Esophagus (tissue), 2 donors: ENCODE results near the gene MRPS24. TPM values are rescaled to one million over a fixed set of nuclear protein-coding genes. Genes with fewer than 3 reads are reported as not detected.
A peak's percentile ranks its signal among the peaks of the same experiment; 100 is the strongest.
"Not testable (repeated sequence)": the region's sequence is repeated elsewhere in the genome, so short reads cannot be mapped to it uniquely, and the experiment has no call there.

ENCODE experiments used
- H3K27ac ChIP-seq, 2 donors: one replicate each; pipeline ENCODE4 v1.5.1; 2013; ENCODE audit warnings: low read depth in 2 of 2, mild to moderate bottlenecking in 2 of 2, inconsistent platforms in 1 of 2, low read length in 1 of 2, moderate library complexity in 1 of 2
- H3K27me3 ChIP-seq, 2 donors: one replicate each; pipeline ENCODE4 v1.6.1; 2013; ENCODE audit warnings: low read length in 2 of 2, control low read depth in 1 of 2, mild to moderate bottlenecking in 1 of 2; ENCODE audit not compliant: insufficient read depth in 2 of 2, control insufficient read depth in 1 of 2
- H3K36me3 ChIP-seq, 2 donors: one replicate each; pipeline ENCODE4 v1.6.1; 2013; ENCODE audit warnings: low read length in 1 of 2; ENCODE audit not compliant: control insufficient read depth in 2 of 2, insufficient read depth in 2 of 2
- H3K4me1 ChIP-seq, 2 donors: one replicate each; pipeline ENCODE4 v1.6.1; 2013; ENCODE audit warnings: low read length in 1 of 2; ENCODE audit not compliant: control insufficient read depth in 2 of 2, insufficient read depth in 2 of 2
- H3K4me3 ChIP-seq, 2 donors: one replicate each; pipeline ENCODE4 v1.5.1; 2013; ENCODE audit warnings: low read length in 2 of 2, mild to moderate bottlenecking in 2 of 2, low read depth in 1 of 2, moderate library complexity in 1 of 2
- H3K9me3 ChIP-seq, 2 donors: one replicate each; pipeline ENCODE4 v1.6.1; 2013; ENCODE audit warnings: mild to moderate bottlenecking in 2 of 2, low read depth in 1 of 2, low read length in 1 of 2, moderate library complexity in 1 of 2; ENCODE audit not compliant: control insufficient read depth in 2 of 2, insufficient read depth in 1 of 2
- WGBS, 2 donors: extraction: QIAGEN DNeasy Blood & Tissue Kit; methylation state at CpG; one replicate each; pipeline ENCODE4 v1.1.7; 2013; 5-methylcytosine and 5-hydroxymethylcytosine counted together
- polyA plus RNA-seq, 2 donors: library from polyadenylated mRNA; stranded (reverse); fragments of 200-250 nt; gene quantifications; one replicate each; pipeline ENCODE4 v1.2.3, GENCODE V29; 2013
- donor health status: healthy with polysubstance abuse.
- donor health status: Bipolar disorder and iron deficiency.

Gene MRPS24
- polyA plus RNA-seq, 2 donors = 70.4 to 156 TPM

DNA sequence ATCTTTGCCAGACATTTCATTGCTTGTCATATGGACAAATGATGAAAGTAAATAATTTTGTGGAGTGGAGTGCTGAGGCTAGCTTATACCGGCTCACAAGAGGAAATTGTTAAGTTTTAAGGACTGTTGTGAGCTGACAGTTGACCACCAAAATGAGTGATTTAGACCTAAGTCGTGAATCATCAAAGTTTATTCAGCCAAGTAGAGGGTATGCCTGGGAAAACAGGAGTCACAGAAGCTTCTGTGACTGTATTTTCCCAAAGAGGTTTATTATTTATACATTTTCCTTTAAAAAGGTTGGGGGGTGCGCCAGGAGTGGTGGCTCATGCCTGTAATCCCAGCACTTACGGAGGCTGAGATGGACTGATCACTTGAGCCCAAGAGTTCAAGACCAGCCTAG is 21.8 kb downstream of the MRPS24 start:
- Histone ChIP-seq H3K4me1 (peaks cover 0 to 2% of the 10 kb centered on the region in 2 donors), H3K27ac (no peak overlapping the region), H3K4me3 (no peak overlapping the region), H3K36me3 (no peaks in the 10 kb centered on the region), H3K27me3 (no peaks in the 10 kb centered on the region), H3K9me3 (peaks cover 0 to 2% of the 10 kb centered on the region in 2 donors)
- WGBS, 2 donors = 56 to 62% methylated on average over 4 of the region's 4 CpGs

DNA sequence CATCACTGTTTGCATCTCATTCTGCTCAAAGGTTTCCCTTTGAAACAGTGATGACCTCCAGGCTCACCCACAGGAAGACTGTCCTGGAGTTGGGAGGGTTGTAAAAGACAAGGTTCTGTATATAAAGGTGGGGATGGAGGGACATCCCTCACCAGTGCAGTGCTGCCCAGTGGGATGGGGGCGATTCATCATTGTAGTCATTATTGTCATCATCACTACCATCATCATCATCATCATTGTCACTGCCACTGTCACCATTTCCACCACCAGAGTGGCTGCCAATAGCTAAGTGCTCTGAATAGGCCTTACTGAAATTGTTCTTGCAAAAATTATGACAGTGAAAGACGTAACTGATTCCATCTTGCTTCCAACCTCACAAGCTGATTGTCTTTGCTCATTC is 24.7 kb downstream of the MRPS24 start:
- no peak overlapping the region for H3K4me3 ChIP-seq
- no peaks in the 10 kb centered on the region for H3K36me3 ChIP-seq
- peaks cover 0 to 2% of the 10 kb centered on the region in 2 donors for H3K4me1 ChIP-seq
- H3K9me3 ChIP-seq = no peaks in the 10 kb centered on the region
- H3K27me3 ChIP-seq = no peaks in the 10 kb centered on the region
- H3K27ac ChIP-seq = no peak overlapping the region
- 85 to 94% methylated on average over 2 of the region's 2 CpGs for WGBS, 2 donors

DNA sequence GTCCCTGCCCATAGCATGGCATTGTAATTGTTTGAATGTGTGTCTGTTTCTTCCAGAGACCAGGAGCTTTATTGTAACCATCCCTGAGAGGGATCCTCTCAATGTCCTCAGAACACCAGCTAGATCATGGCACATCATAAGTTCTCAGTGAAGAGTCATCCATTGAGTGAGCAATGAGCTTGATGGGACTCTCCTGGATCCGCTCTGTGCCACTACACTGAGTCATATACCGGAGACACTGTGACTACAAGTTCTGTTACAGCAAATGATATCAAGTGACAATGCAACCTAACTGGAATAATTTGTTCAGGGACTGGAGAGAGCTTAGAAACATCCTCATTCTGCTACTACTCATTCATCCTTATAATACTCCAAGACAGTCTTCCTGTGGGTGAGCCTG is 25.1 kb downstream of the MRPS24 start:
- Histone ChIP-seq H3K36me3 (no peaks in the 10 kb centered on the region), H3K27ac (no peak overlapping the region), H3K4me1 (peaks cover 0 to 2% of the 10 kb centered on the region in 2 donors), H3K27me3 (no peaks in the 10 kb centered on the region), H3K9me3 (no peaks in the 10 kb centered on the region), H3K4me3 (no peak overlapping the region)
- 81 to 85% methylated on average over 2 of the region's 2 CpGs for WGBS, 2 donors

DNA sequence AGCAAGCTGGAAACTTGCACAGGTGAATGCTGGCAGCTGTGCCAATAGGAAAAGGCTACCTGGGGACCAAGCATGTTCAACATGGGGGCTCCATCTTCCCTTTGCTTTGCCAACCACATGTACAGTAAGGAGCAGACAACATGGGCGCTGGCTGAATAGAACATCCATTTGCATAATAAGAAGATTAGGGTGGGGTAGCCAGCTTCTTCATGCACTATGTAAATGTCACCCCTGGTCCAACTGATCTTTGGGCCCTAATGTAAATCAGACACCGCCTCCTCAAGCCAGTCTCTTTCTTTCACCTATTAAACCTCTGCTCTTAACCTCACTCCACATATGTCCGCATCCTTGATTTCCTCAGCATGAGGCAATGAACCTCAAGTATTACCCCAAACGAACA is 26.0 kb downstream of the MRPS24 start:
- Histone ChIP-seq H3K9me3 (no peaks in the 10 kb centered on the region), H3K4me3 (no peak overlapping the region), H3K4me1 (peaks cover 0 to 4% of the 10 kb centered on the region in 2 donors), H3K27ac (no peak overlapping the region), H3K27me3 (no peaks in the 10 kb centered on the region), H3K36me3 (no peaks in the 10 kb centered on the region)
- WGBS, 2 donors = 95 to 97% methylated on average over 4 of the region's 4 CpGs

DNA sequence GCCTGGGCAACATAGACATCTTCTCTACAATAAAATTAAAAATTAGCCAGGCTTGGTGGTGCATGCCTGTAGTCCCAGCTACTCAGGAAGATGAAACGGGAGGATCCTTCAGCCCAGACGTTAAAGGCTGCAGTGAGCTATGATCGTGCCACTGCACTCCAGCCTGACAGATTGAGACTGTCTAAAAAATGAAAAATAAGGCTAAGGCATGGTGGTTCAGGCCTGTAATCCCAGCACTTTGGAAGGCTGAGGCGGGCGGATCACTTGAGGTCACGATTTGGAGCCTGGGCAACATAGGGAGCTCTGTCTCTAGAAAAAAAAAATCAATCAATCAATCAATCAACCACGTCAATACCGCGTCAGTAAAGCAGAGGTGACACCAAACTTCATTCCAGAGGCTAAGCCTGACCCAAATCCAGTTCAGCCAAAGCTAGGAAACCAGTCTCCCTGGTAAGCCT is 31.1 kb downstream of the MRPS24 start:
- WGBS, 2 donors = 73 to 77% methylated on average over 9 of the region's 9 CpGs
- H3K9me3 ChIP-seq = no peaks in the 10 kb centered on the region
- H3K4me1 ChIP-seq = peaks cover 0 to 2% of the 10 kb centered on the region in 2 donors
- H3K27ac ChIP-seq = no peak overlapping the region
- H3K4me3 ChIP-seq = no peak overlapping the region
- H3K27me3 ChIP-seq = no peaks in the 10 kb centered on the region
- H3K36me3 ChIP-seq = no peaks in the 10 kb centered on the region

DNA sequence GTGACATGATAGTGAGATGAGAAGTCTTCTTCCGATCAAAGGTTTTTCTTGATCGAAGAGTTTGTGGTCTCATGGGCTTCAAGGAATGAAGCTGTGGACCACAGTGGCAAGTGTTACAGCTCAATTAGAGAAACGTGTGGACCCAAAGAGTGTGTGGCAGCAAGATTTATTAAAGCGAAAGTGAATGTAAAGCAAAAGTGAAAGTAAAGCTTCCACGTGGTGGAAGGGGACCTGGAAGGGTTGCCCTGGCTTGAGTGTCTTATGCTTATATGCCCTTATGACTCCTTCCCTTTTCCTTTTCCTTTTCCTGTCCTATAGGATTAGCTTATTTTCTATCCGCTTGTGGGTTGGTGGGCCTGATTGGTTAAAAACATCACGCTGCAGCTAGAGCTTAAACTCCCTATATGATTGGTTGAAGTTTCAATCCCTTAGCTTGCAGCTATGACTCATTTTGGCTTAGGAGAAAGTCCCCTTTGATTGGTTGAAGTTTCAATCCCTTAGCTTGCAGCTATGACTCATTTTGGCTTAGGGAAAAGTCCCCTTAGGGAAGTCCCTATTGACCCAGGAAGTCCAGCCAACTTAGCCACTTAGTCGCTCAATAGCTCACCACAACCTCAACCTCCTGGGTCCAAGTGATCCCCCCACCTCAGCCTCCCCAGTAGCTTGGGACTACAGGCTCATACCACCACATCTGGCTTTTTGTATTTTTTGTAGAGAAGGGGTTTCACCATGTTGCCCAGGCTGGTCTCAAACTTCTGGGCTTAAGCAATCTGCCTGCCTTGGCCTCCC is 34.7 kb downstream of the MRPS24 start:
- H3K27me3 ChIP-seq = no peaks in the 10 kb centered on the region
- H3K27ac ChIP-seq = no peak overlapping the region
- peaks cover 0 to 2% of the 10 kb centered on the region in 2 donors for H3K4me1 ChIP-seq
- no peaks in the 10 kb centered on the region for H3K36me3 ChIP-seq
- H3K9me3 ChIP-seq = no peaks in the 10 kb centered on the region
- WGBS, 2 donors = 59 to 63% methylated on average over 8 of the region's 8 CpGs
- H3K4me3 ChIP-seq = peak overlapping the region in 1 of 2 donors; percentile 31

DNA sequence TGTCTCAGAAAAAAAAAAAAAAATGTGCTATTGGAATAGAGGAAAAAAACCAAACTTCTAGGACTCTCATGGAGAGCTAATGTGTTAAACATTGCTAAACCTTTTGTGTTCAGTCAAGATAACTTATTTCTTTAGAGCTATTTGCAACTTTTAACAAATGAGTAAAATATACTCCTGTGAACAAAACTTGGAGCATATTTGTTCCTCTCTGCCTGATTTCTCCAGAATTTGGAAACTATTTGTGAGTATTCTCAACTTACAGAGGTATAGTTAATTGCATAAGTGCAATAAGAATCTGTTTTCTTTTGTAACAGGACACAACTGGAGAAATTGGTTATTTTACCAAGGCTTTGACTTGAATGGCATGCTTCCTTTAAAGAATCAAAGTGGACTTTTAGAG is 38.4 kb downstream of the MRPS24 start:
- not testable (repeated sequence) for H3K4me3 ChIP-seq, H3K4me1 ChIP-seq, H3K36me3 ChIP-seq, H3K27ac ChIP-seq, H3K27me3 ChIP-seq, H3K9me3 ChIP-seq

DNA sequence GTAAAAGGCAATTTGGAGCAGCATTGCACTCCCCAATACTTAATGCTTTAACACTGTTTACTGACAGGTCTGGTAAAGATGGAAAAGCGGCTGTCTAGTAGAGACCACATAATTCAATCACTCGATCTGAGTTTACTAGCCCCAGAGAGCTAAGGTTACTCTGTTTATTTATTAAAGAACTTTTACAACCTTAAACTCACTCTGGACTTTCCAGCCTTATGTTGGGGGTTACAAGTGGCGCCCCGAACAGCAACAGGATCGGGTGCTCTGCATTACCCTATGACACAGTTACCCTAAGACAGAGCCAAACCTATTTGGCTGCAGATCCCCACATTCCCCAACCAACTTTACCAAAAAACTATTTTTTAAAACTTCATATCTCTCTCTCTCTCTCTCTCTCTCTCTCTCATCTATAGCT is 43.9 kb downstream of the MRPS24 start:
- Histone ChIP-seq H3K9me3 (no peaks in the 10 kb centered on the region), H3K36me3 (no peaks in the 10 kb centered on the region), H3K27me3 (no peaks in the 10 kb centered on the region), H3K4me1 (no peaks in the 10 kb centered on the region), H3K27ac (no peak overlapping the region), H3K4me3 (no peak overlapping the region)
- 58 to 66% methylated on average over 5 of the region's 5 CpGs for WGBS, 2 donors

DNA sequence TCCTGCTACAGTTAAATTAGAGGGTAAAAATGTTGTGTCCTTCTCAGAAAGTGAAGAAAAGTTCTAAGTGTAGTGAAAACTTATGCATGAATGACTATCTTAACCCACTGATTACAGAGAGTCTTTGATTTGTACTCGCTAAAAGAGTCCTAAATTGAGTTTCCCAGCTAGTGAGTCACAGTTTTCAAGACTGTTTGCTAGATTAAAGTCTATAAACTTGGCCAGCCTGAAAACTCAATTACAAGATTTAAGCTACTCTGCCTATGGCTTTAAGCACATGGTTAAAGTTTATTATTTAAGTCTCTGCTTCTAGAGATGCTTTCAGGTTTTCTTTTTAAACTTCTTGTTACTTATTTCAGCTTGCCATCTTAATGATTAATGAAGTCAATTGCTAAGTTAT is 44.4 kb downstream of the MRPS24 start:
- Histone ChIP-seq H3K4me1 (no peaks in the 10 kb centered on the region), H3K36me3 (no peaks in the 10 kb centered on the region), H3K27ac (no peak overlapping the region), H3K4me3 (no peak overlapping the region), H3K9me3 (no peaks in the 10 kb centered on the region), H3K27me3 (no peaks in the 10 kb centered on the region)
- 27 to 30% methylated on average over 1 of the region's 1 CpG for WGBS, 2 donors

DNA sequence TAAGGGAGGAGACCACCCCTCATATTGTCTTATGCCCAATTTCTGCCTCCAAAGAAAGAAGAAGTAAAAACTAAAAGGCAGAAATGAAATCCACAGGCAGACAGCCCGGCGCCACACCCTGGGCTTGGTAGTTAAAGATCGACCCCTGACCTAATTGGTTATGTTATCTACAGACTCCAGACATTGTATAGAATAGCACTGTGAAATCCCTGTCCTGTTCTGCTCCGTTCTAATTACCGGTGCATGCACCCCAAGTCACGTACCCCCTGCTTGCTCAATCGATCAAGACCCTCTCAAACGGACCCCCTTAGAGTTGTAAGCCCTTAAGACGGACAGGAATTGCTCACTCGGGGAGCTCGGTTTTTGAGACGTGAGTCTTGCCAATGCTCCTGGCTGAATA is 44.8 kb downstream of the MRPS24 start:
- H3K27me3 ChIP-seq, H3K4me1 ChIP-seq, H3K27ac ChIP-seq, H3K36me3 ChIP-seq, H3K9me3 ChIP-seq, H3K4me3 ChIP-seq: not testable (repeated sequence)
- 70 to 86% methylated on average over 12 of the region's 12 CpGs for WGBS, 2 donors
